ENCODE data around the gene MAPKAPK5. TPM values are rescaled to one million over a fixed set of nuclear protein-coding genes. Genes with fewer than 3 reads are reported as not detected.

Gene MAPKAPK5
- total RNA-seq (2016; rRNA removed; fragmentation: Illumina TruSeq; extraction: Trizol), result 47.5 and 58.2 TPM in 2 replicates
- 39.2 and 39.5 TPM in 2 replicates for total RNA-seq (2016; cell fraction: cytosol; rRNA removed; fragmentation: Illumina TruSeq; extraction: Trizol; ENCODE audit: low read depth)
- total RNA-seq (2016; cell fraction: insoluble cytoplasmic fraction; rRNA removed; fragmentation: Illumina TruSeq; extraction: Trizol), result 47.8 and 57.4 TPM in 2 replicates
- 77.5 and 77.8 TPM in 2 replicates for total RNA-seq (2016; cell fraction: membrane; rRNA removed; fragmentation: Illumina TruSeq; extraction: Trizol)
- 54.2 and 63.6 TPM in 2 replicates for total RNA-seq (2016; cell fraction: nucleus; rRNA removed; fragmentation: Illumina TruSeq; extraction: Trizol)
- 36.7 and 43.2 TPM in 2 replicates for polyA plus RNA-seq (2011; rRNA removed)
- 32.6 TPM in 2 replicates for polyA plus RNA-seq (2011; cell fraction: cytosol; rRNA removed)
- 51.8 and 52.3 TPM in 2 replicates for polyA plus RNA-seq (2011; cell fraction: nucleus; rRNA removed)
- 27.7 and 31.8 TPM in 2 replicates for polyA plus RNA-seq (2012)
- 34.7 and 39.7 TPM in 2 replicates for polyA plus RNA-seq (2016; cell fraction: cytosol; fragmentation: Illumina TruSeq; extraction: Trizol; ENCODE audit: low read depth)
- 46.1 and 53.0 TPM in 2 replicates for polyA plus RNA-seq (2016; cell fraction: insoluble cytoplasmic fraction; fragmentation: Illumina TruSeq; extraction: Trizol; ENCODE audit: low read depth)
- 54.7 and 59.5 TPM in 2 replicates for polyA plus RNA-seq (2016; cell fraction: membrane; fragmentation: Illumina TruSeq; extraction: Trizol; ENCODE audit: low read depth)
- polyA plus RNA-seq (2016; cell fraction: nucleus; fragmentation: Illumina TruSeq; extraction: Trizol; ENCODE audit: insufficient read depth, low read depth), result 84.3 and 88.6 TPM in 2 replicates
- polyA minus RNA-seq (2011; rRNA and poly(A)+ RNA removed; ENCODE audit: low replicate concordance), result 27.6 and 41.1 TPM in 2 replicates
- 11.3 and 19.1 TPM in 2 replicates for polyA minus RNA-seq (2011; cell fraction: cytosol; rRNA and poly(A)+ RNA removed)
- polyA minus RNA-seq (2011; cell fraction: nucleus; rRNA and poly(A)+ RNA removed), result 51.0 and 69.4 TPM in 2 replicates
- percentile 76 among the genes with signal in this experiment for Bru-seq, nascent RNA
- percentile 80 among the genes with signal in this experiment for BruChase-seq, experiment 1, labeled RNA remaining after a 6-hour chase
- percentile 79 among the genes with signal in this experiment for BruChase-seq, experiment 2, labeled RNA remaining after a 2-hour chase
- long read RNA-seq, experiment 1, full-length matches to known transcripts, result 8 of 35 reads
- long read RNA-seq, experiment 1, partial matches to known transcripts, result 4 of 35 reads
- long read RNA-seq, experiment 1, other reads (novel, unspliced or antisense), result 23 of 35 reads
- long read RNA-seq, experiment 2, full-length matches to known transcripts, result 16 of 39 reads
- long read RNA-seq, experiment 2, partial matches to known transcripts, result 4 of 39 reads
- long read RNA-seq, experiment 2, other reads (novel, unspliced or antisense), result 19 of 39 reads

DNA sequence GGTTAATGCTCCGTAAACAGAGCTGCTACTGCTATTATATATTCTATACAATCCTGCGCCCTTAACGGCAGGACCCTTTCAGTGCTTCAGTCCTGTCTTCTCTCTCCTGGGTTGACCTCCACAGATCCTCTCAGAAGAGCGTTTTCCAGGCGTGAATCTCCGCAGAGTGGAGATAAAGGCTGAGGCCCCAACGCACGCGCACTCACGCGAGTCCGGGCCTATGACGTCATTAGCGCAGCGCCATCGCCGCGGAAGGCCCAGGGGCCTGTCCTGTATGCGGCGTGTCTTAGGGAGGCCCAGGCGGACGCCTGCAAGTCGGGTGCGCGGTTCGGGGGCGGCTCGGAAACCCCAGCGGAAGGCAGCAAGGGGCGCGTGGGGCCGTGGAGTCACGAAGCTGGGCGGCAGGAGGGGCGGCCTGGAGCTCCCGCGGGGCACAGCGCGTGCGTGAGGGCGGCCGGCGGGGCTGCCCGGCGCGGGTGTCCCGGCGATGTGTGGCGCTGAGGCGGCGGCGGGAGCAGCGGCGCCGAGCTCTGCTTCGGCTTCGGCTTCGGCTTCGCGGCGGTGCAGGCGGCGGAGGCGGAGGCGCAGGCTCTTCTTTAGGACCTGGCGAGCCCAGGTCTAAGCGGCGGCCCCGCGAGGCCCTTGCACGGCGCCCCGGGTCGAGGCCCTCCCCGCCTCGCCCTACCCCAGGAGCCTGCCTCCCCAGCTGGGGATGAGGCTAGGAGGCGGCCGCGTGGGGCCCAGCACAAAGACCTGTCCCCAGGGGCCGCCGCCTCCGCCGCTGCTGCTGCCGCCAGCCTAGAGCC is at the start of gene MAPKAPK5:
Gene MAPKAPK5, plus strand, starts transcription at position 479 of the 806 bp plus-strand sequence. CDS start 506 bp downstream, outside the sequence.
- in situ Hi-C loops (cut with HindIII; ENCODE audit: extremely low pct_ligation_motif_present, low pct_unique_long_range_greater_than_20kb) (no loop called here), intact Hi-C loops (cut with micrococcal nuclease; ENCODE audit: unreplicated experiment) (loop anchor here (10.0 kb wide), 1 partner anchor 173 kb away; the partner anchor contains the start of genes ERP29 and TMEM116)
- Histone ChIP-seq H3K27me3 (ENCODE audit: control insufficient read depth in 1 of 2, insufficient read depth in 2 of 2, low read length in 2 of 2) (no peaks in the 10 kb centered on the region; a peak in 1 of 5 replicates), H2AFZ (ENCODE audit: low read length) (peak within 1 kb of the TSS; percentile 98), H3K4me2 (ENCODE audit: low read depth, low read length) (peak within 1 kb of the TSS; percentile 83), H3K4me1 (ENCODE audit: insufficient read depth, low read length) (peaks cover 41% of the 10 kb centered on the region), H3K9me3 (ENCODE audit: low read length) (no peaks in the 10 kb centered on the region), H3K79me2 (ENCODE audit: insufficient read depth, low read length) (peaks cover 56% of the 10 kb centered on the region), H3K27ac (ENCODE audit: extremely low read length, insufficient read depth, low read length) (peak within 1 kb of the TSS; percentile 87), H3K36me3 (replicated peaks in 1 of 2; ENCODE audit: control insufficient read depth in 1 of 2, insufficient read depth in 2 of 2, low read length in 2 of 2) (peaks cover 2 to 11% of the 10 kb centered on the region in 2 experiments; a peak in 3 of 5 replicates), H3K4me3 (replicated peaks in 1 of 3; ENCODE audit: insufficient read depth in 1 of 3, low read depth in 2 of 3, low read length in 3 of 3) (peak within 1 kb of the TSS; percentile 77 to 97 (median 87)), H4K20me1 (ENCODE audit: insufficient read depth, low read length) (no peaks in the 10 kb centered on the region), H3K9ac (ENCODE audit: insufficient read depth, low read depth, low read length) (peak within 1 kb of the TSS; percentile 97)
- ATAC-seq (peak; percentile 84), DNase-seq (ENCODE audit: low spot score) (peak; percentile 88), FAIRE-seq (peak; percentile 65)
- BruUV-seq (replicated peaks), result no TSS peak
- 0% methylated on average over 16 of the region's 84 CpGs for WGBS (ENCODE audit: low lambda C conversion rate)
- ChIA-PET POLR2A (interaction anchor here (1.4 to 2.2 kb wide), 3 partner anchors 29 to 281 kb away, joined by 4 to 8 read pairs (median 6); partner anchors contain the start of gene TMEM116), CTCF (ENCODE audit: low intra/inter-chr PET ratio, low total read pairs) (no interaction called here)
- TF ChIP-seq, protein P1, sequence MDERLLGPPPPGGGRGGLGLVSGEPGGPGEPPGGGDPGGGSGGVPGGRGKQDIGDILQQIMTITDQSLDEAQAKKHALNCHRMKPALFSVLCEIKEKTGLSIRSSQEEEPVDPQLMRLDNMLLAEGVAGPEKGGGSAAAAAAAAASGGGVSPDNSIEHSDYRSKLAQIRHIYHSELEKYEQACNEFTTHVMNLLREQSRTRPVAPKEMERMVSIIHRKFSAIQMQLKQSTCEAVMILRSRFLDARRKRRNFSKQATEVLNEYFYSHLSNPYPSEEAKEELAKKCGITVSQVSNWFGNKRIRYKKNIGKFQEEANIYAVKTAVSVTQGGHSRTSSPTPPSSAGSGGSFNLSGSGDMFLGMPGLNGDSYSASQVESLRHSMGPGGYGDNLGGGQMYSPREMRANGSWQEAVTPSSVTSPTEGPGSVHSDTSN (CRISPR knock-in tag; IDR thresholded peaks at IDR 0.05), result no peak
- no peak for TF ChIP-seq ZNF670 (CRISPR knock-in tag; IDR thresholded peaks at IDR 0.05; ENCODE audit: borderline replicate concordance)
- TF ChIP-seq RARA (CRISPR knock-in tag; IDR thresholded peaks at IDR 0.05), result no peak
- no peak for TF ChIP-seq USF2 (IDR thresholded peaks at IDR 0.05; ENCODE audit: low read depth, low read length)
- TF ChIP-seq USF2 (CRISPR knock-in tag; IDR thresholded peaks at IDR 0.05; ENCODE audit: borderline replicate concordance), result no peak
- TF ChIP-seq ELF3 (CRISPR knock-in tag; IDR thresholded peaks at IDR 0.05), result peak; percentile 70
- TF ChIP-seq, protein P2, sequence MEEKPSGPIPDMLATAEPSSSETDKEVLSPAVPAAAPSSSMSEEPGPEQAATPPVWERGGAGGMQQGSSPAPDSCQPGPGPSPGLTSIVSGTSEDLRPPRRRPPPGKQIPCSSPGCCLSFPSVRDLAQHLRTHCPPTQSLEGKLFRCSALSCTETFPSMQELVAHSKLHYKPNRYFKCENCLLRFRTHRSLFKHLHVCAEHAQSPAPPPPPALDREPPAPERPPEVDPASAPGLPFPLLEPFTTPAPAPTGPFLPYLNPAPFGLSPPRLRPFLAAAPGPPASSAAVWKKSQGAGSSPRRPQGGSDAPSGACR (CRISPR knock-in tag; IDR thresholded peaks at IDR 0.05), result peak; percentile 87; the same call in 1 of the 2 replicates
- TF ChIP-seq CREM (IDR thresholded peaks at IDR 0.05), result peak; percentile 99
- TF ChIP-seq CREM (CRISPR knock-in tag; IDR thresholded peaks at IDR 0.05), result peak; percentile 93
- TF ChIP-seq KMT2B (CRISPR knock-in tag; IDR thresholded peaks at IDR 0.05), result peak; percentile 99
- no peak for TF ChIP-seq WIZ (CRISPR knock-in tag; IDR thresholded peaks at IDR 0.05)
- TF ChIP-seq PHF20 (CRISPR knock-in tag; IDR thresholded peaks at IDR 0.05), result peak; percentile 99
- no peak for TF ChIP-seq KLF15 (CRISPR knock-in tag; IDR thresholded peaks at IDR 0.05; ENCODE audit: borderline replicate concordance)
- no peak for TF ChIP-seq ZNF607 (CRISPR knock-in tag; IDR thresholded peaks at IDR 0.05; ENCODE audit: borderline replicate concordance)

All from HepG2 (cell line).